Prostate gland (tissue), 2 donors: ENCODE results near the gene MOGAT3. TPM values are rescaled to one million over a fixed set of nuclear protein-coding genes. Genes with fewer than 3 reads are reported as not detected.

Source experiments
- DNase-seq: peaks from one replicate; pipeline ENCODE4 v3.0.0-alpha.2; 2019; ENCODE audit warnings: low spot score
- H3K27ac ChIP-seq, 2 donors: fragments of 200-600 bp; sonication (generic); 2 replicates each; pipeline ENCODE4 v1.5.1; 2017 to 2019
- H3K27me3 ChIP-seq: fragments of 200-600 bp; sonication (generic); replicated peaks from 2 replicates; pipeline ENCODE4 v1.5.1; 2019; ENCODE audit not compliant: insufficient read depth
- H3K36me3 ChIP-seq, 2 donors: fragments of 200-600 bp; sonication (generic); 1 replicate in 1 of 2; 2 replicates in 1 of 2; pipeline versions ENCODE4 v1.5.1 to v1.8.1; 2017 to 2019
- H3K4me1 ChIP-seq: fragments of 200-600 bp; sonication (generic); replicated peaks from 2 replicates; pipeline ENCODE4 v1.5.1; 2019
- H3K4me3 ChIP-seq, 2 donors: fragments of 200-600 bp; sonication (generic); 2 replicates each; pipeline ENCODE4 v1.5.1; 2017 to 2019
- H3K9me3 ChIP-seq: fragments of 200-600 bp; sonication (generic); 2 replicates; pipeline ENCODE4 v1.5.1; 2017
- CTCF ChIP-seq, 4 experiments: fragments of 200-600 bp in 2 of 4; fragments of 450-650 bp in 2 of 4; sonication (generic) in 2 of 4; IDR thresholded peaks; 1 replicate in 3 of 4; 2 replicates in 1 of 4; pipeline ENCODE4 v1.5.1; 2016 to 2019; ENCODE audit warnings: antibody characterized with exemption in 4 of 4, mild to moderate bottlenecking in 2 of 4, moderate library complexity in 2 of 4
- POLR2A ChIP-seq: fragments of 450-650 bp; IDR thresholded peaks from one replicate; pipeline ENCODE4 v1.6.1; 2016; ENCODE audit warnings: antibody characterized with exemption, mild to moderate bottlenecking
- POLR2AphosphoS5 ChIP-seq: sonication (generic); formaldehyde crosslinking; IDR thresholded peaks from one replicate; pipeline ENCODE4 v1.6.1; 2017; ENCODE audit warnings: antibody characterized with exemption
- WGBS: methylation state at CpG from one replicate; pipeline ENCODE4 v1.1.5; 2018; 5-methylcytosine and 5-hydroxymethylcytosine counted together
- intact Hi-C: fragments of 100-400 bp; cut with DNase I; formaldehyde crosslinking; loops from one replicate; pipeline ENCODE4 v1.14.2; 2022
- total RNA-seq, 2 donors: library from RNA; depleted of rRNA; stranded (reverse); fragments of >200 nt; gene quantifications; one replicate each; pipeline ENCODE4 v1.1.0, GENCODE V29; 2016

MOGAT3 gene
- total RNA-seq, 2 donors from 2014 or later, result not detected

- H3K36me3 ChIP-seq, result no peaks in the 10 kb centered on the region
- no peaks in the 10 kb centered on the region for H3K9me3 ChIP-seq
- intact Hi-C loops, result no loop called here
- peaks cover 2% of the 10 kb centered on the region for H3K27me3 ChIP-seq
- H3K4me3 ChIP-seq, result no peak overlapping the region
- no peak overlapping the region for H3K27ac ChIP-seq
- TF ChIP-seq POLR2A (no peak), CTCF (IDR thresholded peaks at IDR 0.05) (no peak), POLR2AphosphoS5 (no peak)
- peaks cover 13% of the 10 kb centered on the region for H3K4me1 ChIP-seq
- no peak for DNase-seq
Observed at GRCh38 chr7:101160910-101161309, 39.9 kb downstream of the MOGAT3 start.

- whole genome bisulfite sequencing, result 79% methylated on average over 31 of the region's 31 CpGs
- no peak for DNase-seq
- Histone ChIP-seq H3K4me1 (peaks cover 16% of the 10 kb centered on the region), H3K27ac (no peak overlapping the region), H3K4me3 (no peak overlapping the region), H3K36me3 (no peaks in the 10 kb centered on the region), H3K27me3 (no peaks in the 10 kb centered on the region), H3K9me3 (no peaks in the 10 kb centered on the region)
- TF ChIP-seq CTCF (IDR thresholded peaks at IDR 0.05) (no peak), POLR2AphosphoS5 (no peak), POLR2A (no peak)
- intact Hi-C loops, result no loop called here
Observed at GRCh38 chr7:101159696-101160674, 40.9 kb downstream of the MOGAT3 start.

- Histone ChIP-seq H3K27me3 (no peaks in the 10 kb centered on the region), H3K4me3 (no peak overlapping the region), H3K4me1 (peaks cover 4% of the 10 kb centered on the region), H3K27ac (no peak overlapping the region), H3K36me3 (no peaks in the 10 kb centered on the region), H3K9me3 (no peaks in the 10 kb centered on the region)
- intact Hi-C loops, result no loop called here
- TF ChIP-seq POLR2AphosphoS5 (no peak), CTCF (IDR thresholded peaks at IDR 0.05) (no peak), POLR2A (no peak)
- no peak for DNase-seq
- 87% methylated on average over 14 of the region's 14 CpGs for WGBS
Observed at GRCh38 chr7:101156866-101157589, 43.8 kb downstream of the MOGAT3 start.

GRCh38 chr7:101156277-101156676 lies 44.6 kb downstream of the MOGAT3 start:
- Histone ChIP-seq H3K27ac (no peak overlapping the region), H3K4me3 (no peak overlapping the region), H3K27me3 (no peaks in the 10 kb centered on the region), H3K9me3 (no peaks in the 10 kb centered on the region), H3K36me3 (no peaks in the 10 kb centered on the region), H3K4me1 (peaks cover 4% of the 10 kb centered on the region)
- TF ChIP-seq POLR2A, result no peak
- TF ChIP-seq CTCF (IDR thresholded peaks at IDR 0.05), result no peak
- TF ChIP-seq POLR2AphosphoS5, result no peak
- 87% methylated on average over 6 of the region's 6 CpGs for WGBS
- intact Hi-C loops, result no loop called here
- DNase-seq, result no peak
